Measurements from ENCODE around the gene ANKRD55.

DNA sequence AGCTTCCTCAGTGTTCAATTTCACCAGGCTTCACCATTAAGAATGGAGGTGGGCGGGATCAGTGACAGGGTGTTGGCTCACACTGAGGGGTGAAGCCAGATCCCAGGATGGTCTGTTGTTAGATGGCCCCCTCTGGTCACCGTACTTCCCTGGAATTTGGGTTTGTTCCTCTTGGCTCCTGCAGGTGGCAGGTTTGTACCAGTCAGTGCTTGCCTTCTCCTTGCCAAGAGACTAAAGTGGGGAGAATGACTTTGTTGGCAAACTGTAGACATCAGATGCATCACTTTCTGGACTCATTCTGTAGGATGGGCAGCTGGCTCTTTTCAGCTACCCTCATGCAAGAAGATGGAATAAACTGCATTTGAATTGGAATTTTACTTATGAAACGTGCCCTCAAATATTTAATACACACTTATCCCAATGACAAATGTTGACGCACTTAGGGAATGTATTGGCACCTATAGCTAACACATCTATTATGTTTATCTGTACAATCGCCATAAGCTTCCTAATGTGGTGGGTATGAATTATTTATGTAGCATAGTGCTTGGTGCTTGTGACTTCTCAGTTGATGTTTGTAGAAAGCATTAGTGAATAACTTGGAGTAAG, 31.4 kb upstream of the ANKRD55 start:
- TF ChIP-seq, protein P1, sequence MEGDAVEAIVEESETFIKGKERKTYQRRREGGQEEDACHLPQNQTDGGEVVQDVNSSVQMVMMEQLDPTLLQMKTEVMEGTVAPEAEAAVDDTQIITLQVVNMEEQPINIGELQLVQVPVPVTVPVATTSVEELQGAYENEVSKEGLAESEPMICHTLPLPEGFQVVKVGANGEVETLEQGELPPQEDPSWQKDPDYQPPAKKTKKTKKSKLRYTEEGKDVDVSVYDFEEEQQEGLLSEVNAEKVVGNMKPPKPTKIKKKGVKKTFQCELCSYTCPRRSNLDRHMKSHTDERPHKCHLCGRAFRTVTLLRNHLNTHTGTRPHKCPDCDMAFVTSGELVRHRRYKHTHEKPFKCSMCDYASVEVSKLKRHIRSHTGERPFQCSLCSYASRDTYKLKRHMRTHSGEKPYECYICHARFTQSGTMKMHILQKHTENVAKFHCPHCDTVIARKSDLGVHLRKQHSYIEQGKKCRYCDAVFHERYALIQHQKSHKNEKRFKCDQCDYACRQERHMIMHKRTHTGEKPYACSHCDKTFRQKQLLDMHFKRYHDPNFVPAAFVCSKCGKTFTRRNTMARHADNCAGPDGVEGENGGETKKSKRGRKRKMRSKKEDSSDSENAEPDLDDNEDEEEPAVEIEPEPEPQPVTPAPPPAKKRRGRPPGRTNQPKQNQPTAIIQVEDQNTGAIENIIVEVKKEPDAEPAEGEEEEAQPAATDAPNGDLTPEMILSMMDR (IDR thresholded peaks at IDR 0.05), result peak; percentile 17 to 39 (median 31)
- TF ChIP-seq POLR2A (IDR thresholded peaks at IDR 0.05) (no peak), POLR2AphosphoS5 (IDR thresholded peaks at IDR 0.05; ENCODE audit: insufficient read depth in 1 of 2, low read depth in 1 of 2) (no peak)
